ENCODE results near the gene CAP1. TPM values are rescaled to one million over a fixed set of nuclear protein-coding genes. Genes with fewer than 3 reads are reported as not detected.

Gene CAP1
- total and polyA plus RNA-seq, 12 donors, result 59.9 to 304 (median 204) TPM

- H3K4me3 ChIP-seq, result no peak overlapping the region
- intact Hi-C loops (cut with DNase I), result no loop called here
- 89 to 94% (median 92%) methylated on average over 3 of the region's 3 CpGs for WGBS, 4 donors
- no peaks in the 10 kb centered on the region for H3K27me3 ChIP-seq
- H3K36me3 ChIP-seq (replicated peaks in 1 of 2), result peaks cover 0 to 11% of the 10 kb centered on the region in 2 donors
- DNase-seq, result no peak
- H3K27ac ChIP-seq, result no peak overlapping the region
- peaks cover 0 to 11% of the 10 kb centered on the region in 2 donors for H3K4me1 ChIP-seq (replicated peaks in 1 of 2)
- TF ChIP-seq CTCF (IDR thresholded peaks at IDR 0.05) (no peak), POLR2A (IDR thresholded peaks at IDR 0.05) (no peak)
- no peaks in the 10 kb centered on the region for H3K9me3 ChIP-seq (replicated peaks in 1 of 3)
Observed at GRCh38 chr1:40095806-40096205, 55.3 kb downstream of the CAP1 start.

GRCh38 chr1:40096646-40096976 lies 56.1 kb downstream of the CAP1 start:
- Histone ChIP-seq H3K9me3 (replicated peaks in 1 of 3) (no peaks in the 10 kb centered on the region), H3K27me3 (no peaks in the 10 kb centered on the region), H3K4me3 (peak overlapping the region in 3 of 4 donors; percentile 50 to 79 (median 71)), H3K4me1 (replicated peaks in 1 of 2) (peaks cover 0 to 11% of the 10 kb centered on the region in 2 donors), H3K27ac (peak overlapping the region in 3 of 5 donors; percentile 35 to 81 (median 51)), H3K36me3 (replicated peaks in 1 of 2) (peaks cover 0 to 3% of the 10 kb centered on the region in 2 donors)
- intact Hi-C loops (cut with DNase I), result no loop called here
- TF ChIP-seq POLR2A (IDR thresholded peaks at IDR 0.05) (no peak), CTCF (IDR thresholded peaks at IDR 0.05) (no peak)
- no peak for DNase-seq
- 10 to 13% (median 12%) methylated on average over 9 of the region's 9 CpGs for WGBS, 4 donors

- Histone ChIP-seq H3K36me3 (replicated peaks in 1 of 2) (no peaks in the 10 kb centered on the region), H3K4me3 (peak within 1 kb of the TSS in 3 of 4 donors; percentile 50 to 79 (median 71)), H3K27me3 (no peaks in the 10 kb centered on the region), H3K27ac (peak within 1 kb of the TSS in 4 of 5 donors; percentile 35 to 81 (median 48)), H3K4me1 (replicated peaks in 1 of 2) (peaks cover 0 to 11% of the 10 kb centered on the region in 2 donors), H3K9me3 (replicated peaks in 1 of 3) (no peaks in the 10 kb centered on the region)
- TF ChIP-seq CTCF (IDR thresholded peaks at IDR 0.05) (peak in 2 of 6 experiments; percentile 20), POLR2A (IDR thresholded peaks at IDR 0.05) (peak in 1 of 2 donors; percentile 44)
- intact Hi-C loops (cut with DNase I), result no loop called here
- WGBS, 4 donors, result 0 to 1% (median 0%) methylated on average over 19 to 51 of the region's 51 CpGs
- peak; percentile 70 to 86 (median 76) for DNase-seq
Observed at GRCh38 chr1:40096977-40097782, 56.7 kb downstream of the CAP1 start, which contains the start of gene PPT1. TSS of gene PPT1 (minus strand) at chr1:40097252. CDS start at chr1:40097238, 14 bp downstream.

GRCh38 chr1:40102038-40102437 lies 61.5 kb downstream of the CAP1 start:
- intact Hi-C loops (cut with DNase I), result no loop called here
- peaks cover 0 to 9% (median 0%) of the 10 kb centered on the region in 3 donors for H3K9me3 ChIP-seq (replicated peaks in 1 of 3)
- no peaks in the 10 kb centered on the region for H3K36me3 ChIP-seq (replicated peaks in 1 of 2)
- H3K4me1 ChIP-seq (replicated peaks in 1 of 2), result peaks cover 0 to 5% of the 10 kb centered on the region in 2 donors
- DNase-seq, result no peak
- 36 to 58% (median 47%) methylated on average over 1 of the region's 1 CpG for WGBS, 4 donors
- TF ChIP-seq POLR2A (IDR thresholded peaks at IDR 0.05), result no peak
- TF ChIP-seq CTCF (IDR thresholded peaks at IDR 0.05), result no peak
- H3K4me3 ChIP-seq, result no peak overlapping the region
- no peaks in the 10 kb centered on the region for H3K27me3 ChIP-seq
- H3K27ac ChIP-seq, result no peak overlapping the region

All from adrenal gland (tissue), 12 donors.